Panc1 (cell line): Measurements from ENCODE around the gene ALDH1A1.

ENCODE experiments used
- POLR2AphosphoS5 ChIP-seq: IDR thresholded peaks from 2 replicates; pipeline ENCODE4 v1.6.1; 2012; ENCODE audit warnings: mild to moderate bottlenecking, low read depth, low read length, moderate library complexity
- SIN3A ChIP-seq: IDR thresholded peaks from 2 replicates; pipeline ENCODE4 v1.6.1; 2012; ENCODE audit warnings: low read depth, mild to moderate bottlenecking, low read length, moderate library complexity, borderline replicate concordance; ENCODE audit not compliant: insufficient read depth
- TF ChIP-seq, protein P1 (sequence below): fragments of 450-650 bp; IDR thresholded peaks from 2 replicates; pipeline ENCODE4 v1.5.1; 2017; ENCODE audit warnings: mild to moderate bottlenecking
- TF ChIP-seq, protein P2 (sequence below), 2 experiments: IDR thresholded peaks; 2 replicates each; pipeline ENCODE4 v1.6.1; 2011 to 2012; ENCODE audit warnings: low read depth in 2 of 2, control low read depth in 1 of 2, low read length in 1 of 2, mild to moderate bottlenecking in 1 of 2, moderate library complexity in 1 of 2; ENCODE audit not compliant: insufficient read depth in 1 of 2

GRCh38 chr9:72871685-72872084, 81.2 kb downstream of the ALDH1A1 start:
- TF ChIP-seq, protein P1, sequence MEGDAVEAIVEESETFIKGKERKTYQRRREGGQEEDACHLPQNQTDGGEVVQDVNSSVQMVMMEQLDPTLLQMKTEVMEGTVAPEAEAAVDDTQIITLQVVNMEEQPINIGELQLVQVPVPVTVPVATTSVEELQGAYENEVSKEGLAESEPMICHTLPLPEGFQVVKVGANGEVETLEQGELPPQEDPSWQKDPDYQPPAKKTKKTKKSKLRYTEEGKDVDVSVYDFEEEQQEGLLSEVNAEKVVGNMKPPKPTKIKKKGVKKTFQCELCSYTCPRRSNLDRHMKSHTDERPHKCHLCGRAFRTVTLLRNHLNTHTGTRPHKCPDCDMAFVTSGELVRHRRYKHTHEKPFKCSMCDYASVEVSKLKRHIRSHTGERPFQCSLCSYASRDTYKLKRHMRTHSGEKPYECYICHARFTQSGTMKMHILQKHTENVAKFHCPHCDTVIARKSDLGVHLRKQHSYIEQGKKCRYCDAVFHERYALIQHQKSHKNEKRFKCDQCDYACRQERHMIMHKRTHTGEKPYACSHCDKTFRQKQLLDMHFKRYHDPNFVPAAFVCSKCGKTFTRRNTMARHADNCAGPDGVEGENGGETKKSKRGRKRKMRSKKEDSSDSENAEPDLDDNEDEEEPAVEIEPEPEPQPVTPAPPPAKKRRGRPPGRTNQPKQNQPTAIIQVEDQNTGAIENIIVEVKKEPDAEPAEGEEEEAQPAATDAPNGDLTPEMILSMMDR, result peak; percentile 37; the same call in 1 of the 2 replicates
- TF ChIP-seq, protein P2, sequence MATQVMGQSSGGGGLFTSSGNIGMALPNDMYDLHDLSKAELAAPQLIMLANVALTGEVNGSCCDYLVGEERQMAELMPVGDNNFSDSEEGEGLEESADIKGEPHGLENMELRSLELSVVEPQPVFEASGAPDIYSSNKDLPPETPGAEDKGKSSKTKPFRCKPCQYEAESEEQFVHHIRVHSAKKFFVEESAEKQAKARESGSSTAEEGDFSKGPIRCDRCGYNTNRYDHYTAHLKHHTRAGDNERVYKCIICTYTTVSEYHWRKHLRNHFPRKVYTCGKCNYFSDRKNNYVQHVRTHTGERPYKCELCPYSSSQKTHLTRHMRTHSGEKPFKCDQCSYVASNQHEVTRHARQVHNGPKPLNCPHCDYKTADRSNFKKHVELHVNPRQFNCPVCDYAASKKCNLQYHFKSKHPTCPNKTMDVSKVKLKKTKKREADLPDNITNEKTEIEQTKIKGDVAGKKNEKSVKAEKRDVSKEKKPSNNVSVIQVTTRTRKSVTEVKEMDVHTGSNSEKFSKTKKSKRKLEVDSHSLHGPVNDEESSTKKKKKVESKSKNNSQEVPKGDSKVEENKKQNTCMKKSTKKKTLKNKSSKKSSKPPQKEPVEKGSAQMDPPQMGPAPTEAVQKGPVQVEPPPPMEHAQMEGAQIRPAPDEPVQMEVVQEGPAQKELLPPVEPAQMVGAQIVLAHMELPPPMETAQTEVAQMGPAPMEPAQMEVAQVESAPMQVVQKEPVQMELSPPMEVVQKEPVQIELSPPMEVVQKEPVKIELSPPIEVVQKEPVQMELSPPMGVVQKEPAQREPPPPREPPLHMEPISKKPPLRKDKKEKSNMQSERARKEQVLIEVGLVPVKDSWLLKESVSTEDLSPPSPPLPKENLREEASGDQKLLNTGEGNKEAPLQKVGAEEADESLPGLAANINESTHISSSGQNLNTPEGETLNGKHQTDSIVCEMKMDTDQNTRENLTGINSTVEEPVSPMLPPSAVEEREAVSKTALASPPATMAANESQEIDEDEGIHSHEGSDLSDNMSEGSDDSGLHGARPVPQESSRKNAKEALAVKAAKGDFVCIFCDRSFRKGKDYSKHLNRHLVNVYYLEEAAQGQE (IDR thresholded peaks at IDR 0.05; ENCODE audit: insufficient read depth in 1 of 2, low read depth in 2 of 2, low read length in 1 of 2), result no peak
- TF ChIP-seq POLR2AphosphoS5 (no peak), SIN3A (no peak)
